ENCODE data around the gene XRCC6. TPM values are rescaled to one million over a fixed set of nuclear protein-coding genes. Genes with fewer than 3 reads are reported as not detected.

XRCC6 gene
- total and polyA plus RNA-seq, 2 of the 4 experiments (the other 2 are of a cell fraction) = 202 to 401 TPM

DNA sequence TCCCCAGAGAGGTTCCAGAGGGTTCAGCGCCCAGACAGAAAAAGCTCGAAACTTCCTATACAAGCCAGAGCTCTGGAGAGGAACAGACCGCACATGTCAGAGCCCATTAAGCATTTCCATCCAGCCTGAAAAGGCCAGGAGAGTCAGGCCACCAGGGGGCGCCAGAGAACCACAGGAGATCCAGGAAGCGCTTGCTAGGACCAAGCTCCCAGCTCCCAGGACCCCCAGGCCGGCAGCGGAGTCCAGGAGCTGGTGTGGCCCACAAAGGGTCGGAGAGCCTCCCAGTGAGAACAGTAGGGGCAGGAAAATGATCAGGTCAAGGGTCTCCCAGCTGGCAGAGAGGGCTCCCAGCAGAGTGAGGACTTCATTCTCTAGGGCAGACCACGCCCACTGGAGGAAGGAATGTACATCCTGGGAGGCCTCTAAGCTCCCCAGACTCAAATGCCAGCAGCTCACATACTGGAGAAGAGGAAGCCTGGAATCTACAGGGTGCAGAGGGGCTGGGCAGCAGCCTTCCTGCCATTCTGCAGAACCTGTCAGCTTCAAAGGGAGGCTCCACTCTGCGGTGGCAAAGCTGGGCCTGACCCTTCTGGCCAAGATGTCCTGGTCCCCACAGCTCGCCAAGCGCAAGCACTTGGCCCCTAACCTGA, 76.2 kb downstream of the XRCC6 start (continued):
- no peak for TF ChIP-seq MXI1 (IDR thresholded peaks at IDR 0.05; ENCODE audit: borderline replicate concordance, low read depth, low read length)
- TF ChIP-seq RFX5 (IDR thresholded peaks at IDR 0.05; ENCODE audit: low read depth, low read length) = no peak

DNA sequence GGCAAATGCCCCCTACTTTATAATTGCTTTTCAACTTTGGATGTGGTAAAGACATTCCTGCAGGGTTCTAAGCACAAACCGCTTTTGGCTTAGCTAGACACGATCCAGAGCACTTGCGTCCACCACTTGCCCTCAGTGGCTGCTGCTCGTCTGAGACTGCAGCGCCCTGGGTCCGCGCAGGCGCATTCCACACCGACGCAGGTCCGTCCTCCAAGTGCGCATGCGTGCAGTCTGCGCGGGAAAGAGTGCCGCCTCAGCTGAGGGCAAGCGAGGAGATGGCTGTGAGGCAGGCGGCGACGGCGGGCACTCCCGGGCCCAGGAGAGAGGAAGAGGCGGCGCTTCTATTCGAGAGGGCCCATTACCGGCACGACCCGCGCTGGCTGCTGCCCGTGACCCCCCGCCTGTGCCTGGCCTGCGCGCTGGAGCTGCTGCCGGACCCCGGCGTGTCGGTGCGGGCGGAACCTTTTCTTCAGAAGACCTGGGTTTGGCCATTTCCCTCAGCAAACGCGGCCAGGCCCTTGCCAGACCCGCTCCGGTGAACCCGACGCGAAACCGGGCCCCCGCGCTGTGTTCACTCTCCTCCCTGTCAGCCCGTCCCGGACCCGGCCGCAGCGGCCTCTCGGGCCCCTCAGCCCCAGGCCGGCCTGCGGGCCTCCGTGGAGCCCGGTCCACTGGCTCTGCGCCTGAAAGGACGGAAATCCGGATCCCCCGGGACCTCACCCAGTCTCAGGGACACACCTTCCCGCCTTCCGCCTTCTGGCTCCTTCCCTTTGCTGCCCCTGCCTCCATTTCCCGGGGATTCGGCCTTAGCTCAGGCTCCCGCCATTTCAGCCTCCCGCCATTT, 78.4 kb downstream of the XRCC6 start, which contains the start of gene MEI1:
MEI1 (plus strand) TSS at position 240 of the 844 bp plus-strand sequence; CDS start at position 276, 36 bp downstream.
- dilution Hi-C loops (cut with HindIII; ENCODE audit: low sequenced_read_pairs, unreplicated experiment) = no loop called here
- H3K9me3 ChIP-seq (ENCODE audit: control insufficient read depth, insufficient read depth, low read length) = no peaks in the 10 kb centered on the region
- no peak within 1 kb of the TSS; the same call in 1 of the 2 replicates for H2BK120ac ChIP-seq (ENCODE audit: low read depth, low read length)
- H2BK15ac ChIP-seq (ENCODE audit: low read depth, low read length) = no peak within 1 kb of the TSS
- H3K27me3 ChIP-seq (ENCODE audit: control insufficient read depth, insufficient read depth, low read length) = no peaks in the 10 kb centered on the region; the same call in 1 of the 2 replicates
- H3K36me3 ChIP-seq (ENCODE audit: control insufficient read depth, insufficient read depth, low read length) = no peaks in the 10 kb centered on the region
- H3K23ac ChIP-seq (ENCODE audit: low read depth, low read length) = no peak within 1 kb of the TSS
- no peak within 1 kb of the TSS; the same call in 1 of the 2 replicates for H4K91ac ChIP-seq (ENCODE audit: insufficient read depth, low read depth, low read length)
- no peak within 1 kb of the TSS for H2BK5ac ChIP-seq (ENCODE audit: low read depth, low read length, poor library complexity, severe bottlenecking)
- TF ChIP-seq NFE2L2 (IDR thresholded peaks at IDR 0.05; ENCODE audit: low read depth, low read length) (no peak), BHLHE40 (IDR thresholded peaks at IDR 0.05; ENCODE audit: low read depth, low read length) (no peak), RFX5 (IDR thresholded peaks at IDR 0.05; ENCODE audit: low read depth, low read length) (no peak), MAFK (IDR thresholded peaks at IDR 0.05; ENCODE audit: low read depth, low read length) (no peak)
- DNase-seq (peak; percentile 56), ATAC-seq (ENCODE audit: low read depth) (peak; percentile 38)
- POLR2A ChIA-PET (ENCODE audit: unreplicated experiment) = no interaction called here
- intact Hi-C loops (cut with micrococcal nuclease) = no loop called here
- H3K56ac ChIP-seq (ENCODE audit: extremely low read depth, insufficient read depth, low read length) = no peak within 1 kb of the TSS
- no peak within 1 kb of the TSS for H2BK20ac ChIP-seq (ENCODE audit: low read depth, low read length)
- H3K9ac ChIP-seq (ENCODE audit: low read depth, low read length) = no peak within 1 kb of the TSS
- peak within 1 kb of the TSS; percentile 91 for H2AFZ ChIP-seq (replicated peaks; ENCODE audit: low read length, poor library complexity)
- peak within 1 kb of the TSS; percentile 81 for H2AK9ac ChIP-seq (replicated peaks; ENCODE audit: low read depth, low read length, poor library complexity)
- peak within 1 kb of the TSS; percentile 64; the same call in 1 of the 2 replicates for H3K4ac ChIP-seq (ENCODE audit: low read depth, low read length)
- in situ Hi-C loops (cut with MboI; ENCODE audit: low sequenced_read_pairs) = loop anchor here (5.0 kb wide), 1 partner anchor 243 kb away; no protein-coding TSS in a partner anchor
- no peak within 1 kb of the TSS for H3K14ac ChIP-seq (replicated peaks; ENCODE audit: low read depth, low read length)
- peaks cover 6% of the 10 kb centered on the region for H3K4me1 ChIP-seq (ENCODE audit: control insufficient read depth, insufficient read depth, low read length)
- CTCF ChIA-PET = no interaction called here
- 0 out of 2 replicates have a peak, but pooled peaks cover 3% of the 10 kb centered on the region for H3K9me1 ChIP-seq (ENCODE audit: insufficient read depth, low read length)
- H3K18ac ChIP-seq (ENCODE audit: low read depth, low read length) = no peak within 1 kb of the TSS
- H3K79me1 ChIP-seq (ENCODE audit: low read depth in 1 of 2, low read length in 2 of 2) = no peaks in the 10 kb centered on the region
- peak within 1 kb of the TSS; percentile 7 for H3K4me2 ChIP-seq (ENCODE audit: low read depth, low read length)
- 31% methylated on average over 33 of the region's 69 CpGs; no CpG with 5 or more reads in 1 of the 2 experiments for WGBS, 2 experiments (ENCODE audit: extremely low coverage in 2 of 2, insufficient read length in 1 of 2)
- no peak within 1 kb of the TSS for H3K27ac ChIP-seq (ENCODE audit: insufficient read depth, low read length)
- H4K20me1 ChIP-seq (ENCODE audit: insufficient read depth, low read length) = no peaks in the 10 kb centered on the region
- H4K5ac ChIP-seq (ENCODE audit: low read depth, low read length) = no peak within 1 kb of the TSS
- H4K8ac ChIP-seq (ENCODE audit: low read depth in 2 of 2, low read length in 2 of 2) = peak within 1 kb of the TSS; percentile 74 to 85; a peak in 2 of 4 replicates
- H3K4me3 ChIP-seq (ENCODE audit: insufficient read depth, low read depth, low read length) = no peak within 1 kb of the TSS
- no peak within 1 kb of the TSS for H2AK5ac ChIP-seq (ENCODE audit: low read depth, low read length)
- no TSS peak for BruUV-seq (replicated peaks)
